Measurements from ENCODE around the gene OPN1LW.

DNA sequence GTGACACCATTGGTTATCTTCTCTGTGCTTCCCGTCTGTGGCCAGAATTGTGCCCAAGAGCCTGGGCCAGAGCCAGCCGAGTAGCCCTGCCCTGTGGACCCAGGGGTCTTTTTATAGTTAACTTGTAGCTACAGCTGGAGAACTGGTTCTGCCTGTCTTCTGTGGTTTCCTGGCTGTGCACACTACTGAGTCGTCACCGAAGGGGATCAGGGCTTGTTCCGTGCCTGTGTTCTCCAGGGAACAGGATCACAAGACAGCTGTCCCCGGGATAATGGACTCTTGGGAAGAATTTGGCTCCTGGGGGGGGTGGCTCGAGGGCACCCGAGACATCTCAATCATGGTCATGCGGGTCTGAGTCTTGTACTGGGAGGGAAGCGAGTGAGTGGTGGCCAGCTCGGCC, 22.1 kb upstream of the OPN1LW start:
- TF ChIP-seq, protein P1, sequence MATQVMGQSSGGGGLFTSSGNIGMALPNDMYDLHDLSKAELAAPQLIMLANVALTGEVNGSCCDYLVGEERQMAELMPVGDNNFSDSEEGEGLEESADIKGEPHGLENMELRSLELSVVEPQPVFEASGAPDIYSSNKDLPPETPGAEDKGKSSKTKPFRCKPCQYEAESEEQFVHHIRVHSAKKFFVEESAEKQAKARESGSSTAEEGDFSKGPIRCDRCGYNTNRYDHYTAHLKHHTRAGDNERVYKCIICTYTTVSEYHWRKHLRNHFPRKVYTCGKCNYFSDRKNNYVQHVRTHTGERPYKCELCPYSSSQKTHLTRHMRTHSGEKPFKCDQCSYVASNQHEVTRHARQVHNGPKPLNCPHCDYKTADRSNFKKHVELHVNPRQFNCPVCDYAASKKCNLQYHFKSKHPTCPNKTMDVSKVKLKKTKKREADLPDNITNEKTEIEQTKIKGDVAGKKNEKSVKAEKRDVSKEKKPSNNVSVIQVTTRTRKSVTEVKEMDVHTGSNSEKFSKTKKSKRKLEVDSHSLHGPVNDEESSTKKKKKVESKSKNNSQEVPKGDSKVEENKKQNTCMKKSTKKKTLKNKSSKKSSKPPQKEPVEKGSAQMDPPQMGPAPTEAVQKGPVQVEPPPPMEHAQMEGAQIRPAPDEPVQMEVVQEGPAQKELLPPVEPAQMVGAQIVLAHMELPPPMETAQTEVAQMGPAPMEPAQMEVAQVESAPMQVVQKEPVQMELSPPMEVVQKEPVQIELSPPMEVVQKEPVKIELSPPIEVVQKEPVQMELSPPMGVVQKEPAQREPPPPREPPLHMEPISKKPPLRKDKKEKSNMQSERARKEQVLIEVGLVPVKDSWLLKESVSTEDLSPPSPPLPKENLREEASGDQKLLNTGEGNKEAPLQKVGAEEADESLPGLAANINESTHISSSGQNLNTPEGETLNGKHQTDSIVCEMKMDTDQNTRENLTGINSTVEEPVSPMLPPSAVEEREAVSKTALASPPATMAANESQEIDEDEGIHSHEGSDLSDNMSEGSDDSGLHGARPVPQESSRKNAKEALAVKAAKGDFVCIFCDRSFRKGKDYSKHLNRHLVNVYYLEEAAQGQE (IDR thresholded peaks at IDR 0.05; ENCODE audit: insufficient read depth in 1 of 2, low read depth in 2 of 2, low read length in 2 of 2) = no peak
- no peak for TF ChIP-seq TAF1 (IDR thresholded peaks at IDR 0.05; ENCODE audit: borderline replicate concordance, insufficient read depth, low read length)
- no peak for TF ChIP-seq SIN3A (IDR thresholded peaks at IDR 0.05; ENCODE audit: borderline replicate concordance, insufficient read depth, low read length)
- TF ChIP-seq POLR2AphosphoS5 (IDR thresholded peaks at IDR 0.05; ENCODE audit: low read depth, low read length) = no peak
- no peak for TF ChIP-seq FOXP2 (optimal IDR thresholded peaks at IDR 0.05; ENCODE audit: borderline replicate concordance, extremely low read depth, extremely low read length, insufficient read depth)

Data from PFSK-1 (cell line).